ENCODE data around the gene RXRG.

The RXRG gene

GRCh38 chr1:165445388-165445787 is 462 bp upstream of the RXRG start:
- DNase-seq = no peak

- DNase-seq = no peak
Observed at GRCh38 chr1:165443539-165444311, 1.2 kb downstream of the RXRG start.

- DNase-seq = no peak
Observed at GRCh38 chr1:165442653-165443052, 2.3 kb downstream of the RXRG start.

- DNase-seq = no peak
Observed at GRCh38 chr1:165442053-165442452, 2.9 kb downstream of the RXRG start.

- no peak for DNase-seq
Observed at GRCh38 chr1:165441166-165441880, 3.6 kb downstream of the RXRG start.

GRCh38 chr1:165439330-165439729 is 5.6 kb downstream of the RXRG start:
- DNase-seq = no peak

GRCh38 chr1:165436994-165437393 is 7.9 kb downstream of the RXRG start:
- no peak for DNase-seq

GRCh38 chr1:165435801-165436200 is 9.1 kb downstream of the RXRG start:
- DNase-seq = no peak

GRCh38 chr1:165434281-165434680 is 10.6 kb downstream of the RXRG start:
- DNase-seq = no peak

GRCh38 chr1:165431079-165431478 is 13.8 kb downstream of the RXRG start:
- no peak for DNase-seq

GRCh38 chr1:165426745-165427144 is 18.2 kb downstream of the RXRG start:
- no peak for DNase-seq

GRCh38 chr1:165425621-165426020 is 19.3 kb downstream of the RXRG start:
- DNase-seq = no peak

- no peak for DNase-seq
Observed at GRCh38 chr1:165424454-165425216, 20.3 kb downstream of the RXRG start.

- no peak for DNase-seq
Observed at GRCh38 chr1:165423136-165423535, 21.8 kb downstream of the RXRG start.

- DNase-seq = no peak
Observed at GRCh38 chr1:165420655-165421054, 24.3 kb downstream of the RXRG start.

GRCh38 chr1:165419839-165420238 is 25.1 kb downstream of the RXRG start:
- no peak for DNase-seq

GRCh38 chr1:165418195-165418594 is 26.7 kb downstream of the RXRG start:
- no peak for DNase-seq

GRCh38 chr1:165416876-165417275 is 28.1 kb downstream of the RXRG start:
- no peak for DNase-seq

- DNase-seq = no peak
Observed at GRCh38 chr1:165415068-165415467, 29.9 kb downstream of the RXRG start.

- no peak for DNase-seq
Observed at GRCh38 chr1:165414620-165415019, 30.3 kb downstream of the RXRG start.

GRCh38 chr1:165411396-165411795 is 33.5 kb downstream of the RXRG start:
- DNase-seq = no peak

GRCh38 chr1:165409657-165410358 is 35.1 kb downstream of the RXRG start:
- DNase-seq = no peak

GRCh38 chr1:165408518-165408917 is 36.4 kb downstream of the RXRG start:
- peak; percentile 31 for DNase-seq
